ENCODE results near the gene RNF222.

DNA sequence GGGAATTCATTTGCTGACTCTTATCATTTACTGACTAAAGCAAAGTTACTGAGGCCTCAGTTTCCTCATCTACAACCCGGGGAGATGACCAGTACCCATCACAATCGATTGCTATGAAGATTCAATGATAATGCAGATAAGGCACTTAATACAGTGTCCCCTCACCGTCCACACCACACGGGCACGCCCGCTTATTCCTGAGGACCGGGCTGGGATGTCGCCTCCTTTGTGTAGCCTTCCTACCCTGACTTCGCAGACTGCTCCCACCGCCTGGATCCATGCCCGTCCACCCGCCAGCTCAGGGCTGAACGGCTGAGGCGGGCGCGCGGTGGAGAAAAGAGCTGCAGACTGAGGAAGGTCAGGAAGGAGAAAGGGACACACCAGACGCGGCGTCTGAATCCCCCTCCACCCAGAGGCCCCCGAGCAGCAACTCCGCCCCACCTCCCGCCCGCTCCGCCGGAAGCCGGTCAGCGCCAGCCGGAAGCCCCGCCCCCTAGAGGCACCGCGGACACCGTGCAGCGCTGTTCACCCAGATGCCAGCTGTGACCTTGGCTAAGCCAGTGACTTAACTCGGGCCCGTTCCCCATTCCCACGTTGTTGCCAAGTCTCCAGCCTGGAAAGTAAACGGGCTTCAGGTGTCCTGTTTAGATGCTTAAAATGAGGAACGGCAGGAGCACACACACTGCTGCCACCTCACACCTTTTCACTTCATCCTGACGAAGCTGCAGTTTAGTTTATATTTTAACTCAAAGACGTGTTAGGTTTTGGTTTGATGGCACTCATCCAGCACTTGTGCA is 21.2 kb downstream of the RNF222 start, which contains the start of gene KRABD2:
- peak; percentile 89 for TF ChIP-seq MAZ (IDR thresholded peaks at IDR 0.05; ENCODE audit: borderline replicate concordance, low read depth, low read length)
- TF ChIP-seq, protein P1, sequence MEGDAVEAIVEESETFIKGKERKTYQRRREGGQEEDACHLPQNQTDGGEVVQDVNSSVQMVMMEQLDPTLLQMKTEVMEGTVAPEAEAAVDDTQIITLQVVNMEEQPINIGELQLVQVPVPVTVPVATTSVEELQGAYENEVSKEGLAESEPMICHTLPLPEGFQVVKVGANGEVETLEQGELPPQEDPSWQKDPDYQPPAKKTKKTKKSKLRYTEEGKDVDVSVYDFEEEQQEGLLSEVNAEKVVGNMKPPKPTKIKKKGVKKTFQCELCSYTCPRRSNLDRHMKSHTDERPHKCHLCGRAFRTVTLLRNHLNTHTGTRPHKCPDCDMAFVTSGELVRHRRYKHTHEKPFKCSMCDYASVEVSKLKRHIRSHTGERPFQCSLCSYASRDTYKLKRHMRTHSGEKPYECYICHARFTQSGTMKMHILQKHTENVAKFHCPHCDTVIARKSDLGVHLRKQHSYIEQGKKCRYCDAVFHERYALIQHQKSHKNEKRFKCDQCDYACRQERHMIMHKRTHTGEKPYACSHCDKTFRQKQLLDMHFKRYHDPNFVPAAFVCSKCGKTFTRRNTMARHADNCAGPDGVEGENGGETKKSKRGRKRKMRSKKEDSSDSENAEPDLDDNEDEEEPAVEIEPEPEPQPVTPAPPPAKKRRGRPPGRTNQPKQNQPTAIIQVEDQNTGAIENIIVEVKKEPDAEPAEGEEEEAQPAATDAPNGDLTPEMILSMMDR (conservative IDR thresholded peaks at IDR 0.05; ENCODE audit: low read depth, low read length): peak; percentile 66
- TF ChIP-seq POLR2A (IDR thresholded peaks at IDR 0.05; ENCODE audit: low read depth, low read length): peak; percentile 69; the same call in 1 of the 2 replicates
- TF ChIP-seq, protein P2, sequence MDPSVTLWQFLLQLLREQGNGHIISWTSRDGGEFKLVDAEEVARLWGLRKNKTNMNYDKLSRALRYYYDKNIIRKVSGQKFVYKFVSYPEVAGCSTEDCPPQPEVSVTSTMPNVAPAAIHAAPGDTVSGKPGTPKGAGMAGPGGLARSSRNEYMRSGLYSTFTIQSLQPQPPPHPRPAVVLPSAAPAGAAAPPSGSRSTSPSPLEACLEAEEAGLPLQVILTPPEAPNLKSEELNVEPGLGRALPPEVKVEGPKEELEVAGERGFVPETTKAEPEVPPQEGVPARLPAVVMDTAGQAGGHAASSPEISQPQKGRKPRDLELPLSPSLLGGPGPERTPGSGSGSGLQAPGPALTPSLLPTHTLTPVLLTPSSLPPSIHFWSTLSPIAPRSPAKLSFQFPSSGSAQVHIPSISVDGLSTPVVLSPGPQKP (IDR thresholded peaks at IDR 0.05; ENCODE audit: borderline replicate concordance, low read depth, low read length): no peak
- TF ChIP-seq RFX5 (IDR thresholded peaks at IDR 0.05; ENCODE audit: low read depth, low read length): no peak
- TF ChIP-seq BHLHE40 (IDR thresholded peaks at IDR 0.05; ENCODE audit: low read depth, low read length): no peak
- TF ChIP-seq, protein P3, sequence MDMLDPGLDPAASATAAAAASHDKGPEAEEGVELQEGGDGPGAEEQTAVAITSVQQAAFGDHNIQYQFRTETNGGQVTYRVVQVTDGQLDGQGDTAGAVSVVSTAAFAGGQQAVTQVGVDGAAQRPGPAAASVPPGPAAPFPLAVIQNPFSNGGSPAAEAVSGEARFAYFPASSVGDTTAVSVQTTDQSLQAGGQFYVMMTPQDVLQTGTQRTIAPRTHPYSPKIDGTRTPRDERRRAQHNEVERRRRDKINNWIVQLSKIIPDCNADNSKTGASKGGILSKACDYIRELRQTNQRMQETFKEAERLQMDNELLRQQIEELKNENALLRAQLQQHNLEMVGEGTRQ (IDR thresholded peaks at IDR 0.05; ENCODE audit: low read depth, low read length): no peak
- no peak for TF ChIP-seq CEBPB (IDR thresholded peaks at IDR 0.05; ENCODE audit: low read depth, low read length)
- 0 out of 2 replicates have a peak, but pooled peaks have one; percentile 16 for TF ChIP-seq SMC3 (IDR thresholded peaks at IDR 0.05; ENCODE audit: low read depth, low read length)

All from IMR-90 (cell line).